Body of pancreas (tissue), 4 donors: ENCODE data around the gene TIAM1. TPM values are rescaled to one million over a fixed set of nuclear protein-coding genes. Genes with fewer than 3 reads are reported as not detected.

Experiments used
- ATAC-seq: fragments of 150-250 bp; one replicate; pipeline ENCODE4 v1.9.1; 2016
- DNase-seq, 4 donors: peaks; one replicate each; pipeline ENCODE4 v3.0.0-alpha.2; 2019
- H3K27ac ChIP-seq, 4 donors: fragments of 200-600 bp; sonication (generic); 1 replicate in 3 of 4; 2 replicates in 1 of 4; pipeline versions ENCODE4 v1.5.1 to v1.6.1; 2016 to 2019; ENCODE audit warnings: mild to moderate bottlenecking in 1 of 4, mixed read lengths in 1 of 4, moderate library complexity in 1 of 4
- H3K27me3 ChIP-seq, 2 donors: fragments of 200-600 bp; sonication (generic); one replicate each; pipeline ENCODE4 v1.6.0; 2016; ENCODE audit warnings: mild to moderate bottlenecking in 1 of 2
- H3K36me3 ChIP-seq, 2 donors: fragments of 200-600 bp; sonication (generic); replicated peaks in 1 of 2; 2 replicates each; pipeline ENCODE4 v1.5.1; 2016; ENCODE audit warnings: low read depth in 2 of 2; ENCODE audit not compliant: insufficient read depth in 1 of 2
- H3K4me1 ChIP-seq: fragments of 200-600 bp; sonication (generic); one replicate; pipeline ENCODE4 v1.6.0; 2016
- H3K4me3 ChIP-seq, 2 donors: fragments of 200-600 bp; sonication (generic); 1 replicate in 1 of 2; 2 replicates in 1 of 2; pipeline ENCODE4 v1.5.1; 2016 to 2019
- H3K9me3 ChIP-seq, 3 donors: fragments of 200-600 bp; sonication (generic); 1 replicate in 2 of 3; 2 replicates in 1 of 3; pipeline ENCODE4 v1.5.1; 2016
- CTCF ChIP-seq, 7 experiments: fragments of 450-650 bp in 4 of 7; fragments of 200-600 bp in 3 of 7; sonication (generic) in 3 of 7; IDR thresholded peaks; one replicate each; pipeline ENCODE4 v1.5.1; 2016 to 2019; ENCODE audit warnings: antibody characterized with exemption in 7 of 7
- POLR2A ChIP-seq, 3 donors: fragments of 450-650 bp; IDR thresholded peaks; one replicate each; pipeline ENCODE4 v1.6.1; 2016; ENCODE audit warnings: antibody characterized with exemption in 3 of 3, mild to moderate bottlenecking in 2 of 3
- WGBS, 2 donors: methylation state at CpG; one replicate each; pipeline ENCODE4 v1.1.5; 2017; 5-methylcytosine and 5-hydroxymethylcytosine counted together
- intact Hi-C: fragments of 100-400 bp; cut with DNase I; formaldehyde crosslinking; loops from one replicate; pipeline ENCODE4 v1.15.1; 2023
- total RNA-seq, 2 donors: library from RNA; depleted of rRNA; stranded (reverse); fragments of >200 nt; gene quantifications; one replicate each; pipeline ENCODE4 v1.1.0, GENCODE V29; 2016

TIAM1 gene
- total RNA-seq, 2 donors from 2014 or later, result 3.6 to 8.8 TPM

- no peak for DNase-seq
- ATAC-seq, result no peak
- H3K4me1 ChIP-seq, result peaks cover 9% of the 10 kb centered on the region
- H3K9me3 ChIP-seq, result no peaks in the 10 kb centered on the region
- 50 to 56% methylated on average over 3 of the region's 3 CpGs for WGBS, 2 donors
- no peak overlapping the region for H3K4me3 ChIP-seq
- intact Hi-C loops, result loop anchor here (10.0 kb wide), 1 partner anchor 246 kb away; no protein-coding TSS in a partner anchor
- no peaks in the 10 kb centered on the region for H3K36me3 ChIP-seq
- H3K27me3 ChIP-seq, result no peaks in the 10 kb centered on the region
- TF ChIP-seq CTCF (IDR thresholded peaks at IDR 0.05) (no peak), POLR2A (IDR thresholded peaks at IDR 0.05) (no peak)
- H3K27ac ChIP-seq, result no peak overlapping the region
These were observed 5.1 kb downstream of the TIAM1 start for GRCh38 chr21:31338908-31339368.

- no peaks in the 10 kb centered on the region for H3K36me3 ChIP-seq
- WGBS, 2 donors, result 49 to 57% methylated on average over 23 to 25 of the region's 25 CpGs
- intact Hi-C loops, result loop anchor here (10.0 kb wide), 1 partner anchor 247 kb away; no protein-coding TSS in a partner anchor
- H3K9me3 ChIP-seq, result no peaks in the 10 kb centered on the region
- H3K4me1 ChIP-seq, result peaks cover 3% of the 10 kb centered on the region
- TF ChIP-seq POLR2A (IDR thresholded peaks at IDR 0.05) (no peak), CTCF (IDR thresholded peaks at IDR 0.05) (no peak)
- H3K27ac ChIP-seq, result no peak overlapping the region
- no peak overlapping the region for H3K4me3 ChIP-seq
- DNase-seq, result no peak
- no peak for ATAC-seq
- H3K27me3 ChIP-seq, result no peaks in the 10 kb centered on the region
These were observed 5.8 kb downstream of the TIAM1 start for GRCh38 chr21:31337996-31338907.

GRCh38 chr21:31337086-31337485 is 7.0 kb downstream of the TIAM1 start:
- Histone ChIP-seq H3K9me3 (no peaks in the 10 kb centered on the region), H3K4me1 (no peaks in the 10 kb centered on the region), H3K36me3 (no peaks in the 10 kb centered on the region), H3K27ac (no peak overlapping the region), H3K4me3 (no peak overlapping the region), H3K27me3 (no peaks in the 10 kb centered on the region)
- no peak for TF ChIP-seq POLR2A (IDR thresholded peaks at IDR 0.05)
- TF ChIP-seq CTCF (IDR thresholded peaks at IDR 0.05), result no peak
- intact Hi-C loops, result loop anchor here (10.0 kb wide), 1 partner anchor 248 kb away; no protein-coding TSS in a partner anchor
- DNase-seq, result no peak
- WGBS, 2 donors, result 61 to 76% methylated on average over 3 of the region's 3 CpGs
- ATAC-seq, result no peak

GRCh38 chr21:31336739-31337040 is 7.4 kb downstream of the TIAM1 start:
- intact Hi-C loops, result loop anchor here (10.0 kb wide), 1 partner anchor 248 kb away; no protein-coding TSS in a partner anchor
- ATAC-seq, result no peak

More at GRCh38 chr21:31336739-31337040, 7.4 kb downstream of the TIAM1 start:
- no peak overlapping the region for H3K4me3 ChIP-seq
- H3K27ac ChIP-seq, result no peak overlapping the region
- H3K27me3 ChIP-seq, result no peaks in the 10 kb centered on the region
- TF ChIP-seq POLR2A (IDR thresholded peaks at IDR 0.05), result no peak
- TF ChIP-seq CTCF (IDR thresholded peaks at IDR 0.05), result no peak
- WGBS, 2 donors, result 75 to 83% methylated on average over 6 of the region's 6 CpGs
- no peaks in the 10 kb centered on the region for H3K4me1 ChIP-seq
- no peaks in the 10 kb centered on the region for H3K36me3 ChIP-seq
- H3K9me3 ChIP-seq, result no peaks in the 10 kb centered on the region
- no peak for DNase-seq
